Glutamatergic neuron (in vitro differentiated cells): ENCODE measurements around the gene GHRL. TPM values are rescaled to one million over a fixed set of nuclear protein-coding genes. Genes with fewer than 3 reads are reported as not detected.
A peak's percentile ranks its signal among the peaks of the same experiment; 100 is the strongest.

ENCODE experiments used
- DNase-seq: peaks from one replicate; pipeline ENCODE4 v3.0.0; 2022
- H3K27ac Mint-ChIP-seq: one replicate; pipeline ENCODE4 v1.8.0; 2020; ENCODE audit warnings: mild to moderate bottlenecking, mixed read lengths, inconsistent platforms; ENCODE audit not compliant: unreplicated experiment
- H3K27me3 Mint-ChIP-seq: one replicate; pipeline ENCODE4 v1.8.0; 2020; ENCODE audit warnings: mild to moderate bottlenecking, moderate library complexity, mixed read lengths, inconsistent platforms; ENCODE audit not compliant: unreplicated experiment
- H3K36me3 Mint-ChIP-seq: one replicate; pipeline ENCODE4 v1.8.0; 2020; ENCODE audit warnings: mild to moderate bottlenecking, mixed read lengths, inconsistent platforms; ENCODE audit not compliant: unreplicated experiment
- H3K4me1 Mint-ChIP-seq: one replicate; pipeline ENCODE4 v1.8.0; 2020; ENCODE audit warnings: mild to moderate bottlenecking, low read depth, mixed read lengths, inconsistent platforms; ENCODE audit not compliant: unreplicated experiment
- H3K4me3 Mint-ChIP-seq: one replicate; pipeline ENCODE4 v1.8.0; 2020; ENCODE audit warnings: mild to moderate bottlenecking, mixed read lengths, inconsistent platforms; ENCODE audit not compliant: unreplicated experiment
- H3K9me3 Mint-ChIP-seq: one replicate; pipeline ENCODE4 v1.8.0; 2020; ENCODE audit warnings: mild to moderate bottlenecking, moderate library complexity, mixed read lengths, inconsistent platforms; ENCODE audit not compliant: unreplicated experiment
- total RNA-seq: library from RNA; stranded (reverse); fragmentation: NEBNext Ultra II Directional; extraction: Animal tissue kit (Norgen Biotek cat#: 25700); gene quantifications from one replicate; pipeline ENCODE4 v1.2.1, GENCODE V29; 2021; ENCODE audit not compliant: unreplicated experiment
- TF ChIP-seq, protein P1 (sequence below): fragments of 200-600 bp; sonication (generic); IDR thresholded peaks from one replicate; pipeline ENCODE4 v1.5.0; 2021; ENCODE audit not compliant: partially characterized antibody, unreplicated experiment

The GHRL gene
- total RNA-seq, 1 donor from 2014 or later = 0.64 TPM

- TF ChIP-seq, protein P1, sequence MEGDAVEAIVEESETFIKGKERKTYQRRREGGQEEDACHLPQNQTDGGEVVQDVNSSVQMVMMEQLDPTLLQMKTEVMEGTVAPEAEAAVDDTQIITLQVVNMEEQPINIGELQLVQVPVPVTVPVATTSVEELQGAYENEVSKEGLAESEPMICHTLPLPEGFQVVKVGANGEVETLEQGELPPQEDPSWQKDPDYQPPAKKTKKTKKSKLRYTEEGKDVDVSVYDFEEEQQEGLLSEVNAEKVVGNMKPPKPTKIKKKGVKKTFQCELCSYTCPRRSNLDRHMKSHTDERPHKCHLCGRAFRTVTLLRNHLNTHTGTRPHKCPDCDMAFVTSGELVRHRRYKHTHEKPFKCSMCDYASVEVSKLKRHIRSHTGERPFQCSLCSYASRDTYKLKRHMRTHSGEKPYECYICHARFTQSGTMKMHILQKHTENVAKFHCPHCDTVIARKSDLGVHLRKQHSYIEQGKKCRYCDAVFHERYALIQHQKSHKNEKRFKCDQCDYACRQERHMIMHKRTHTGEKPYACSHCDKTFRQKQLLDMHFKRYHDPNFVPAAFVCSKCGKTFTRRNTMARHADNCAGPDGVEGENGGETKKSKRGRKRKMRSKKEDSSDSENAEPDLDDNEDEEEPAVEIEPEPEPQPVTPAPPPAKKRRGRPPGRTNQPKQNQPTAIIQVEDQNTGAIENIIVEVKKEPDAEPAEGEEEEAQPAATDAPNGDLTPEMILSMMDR = no peak
- Mint-ChIP-seq H3K4me3 (no peak overlapping the region), H3K27ac (no peak overlapping the region), H3K27me3 (peaks cover 2% of the 10 kb centered on the region), H3K36me3 (peaks cover 4% of the 10 kb centered on the region), H3K4me1 (peaks cover 10% of the 10 kb centered on the region), H3K9me3 (peaks cover 4% of the 10 kb centered on the region)
- DNase-seq = no peak
Observed at GRCh38 chr3:10294030-10294586, 1.4 kb upstream of the GHRL start.

GRCh38 chr3:10291641-10292040, 1.1 kb downstream of the GHRL start:
- TF ChIP-seq, protein P1 = no peak
- Mint-ChIP-seq H3K9me3 (peaks cover 4% of the 10 kb centered on the region), H3K27me3 (peaks cover 4% of the 10 kb centered on the region), H3K4me1 (peaks cover 6% of the 10 kb centered on the region), H3K4me3 (no peak overlapping the region), H3K36me3 (no peaks in the 10 kb centered on the region), H3K27ac (no peak overlapping the region)
- no peak for DNase-seq

- TF ChIP-seq, protein P1 = no peak
- Mint-ChIP-seq H3K27ac (no peak overlapping the region), H3K9me3 (peaks cover 4% of the 10 kb centered on the region), H3K36me3 (no peaks in the 10 kb centered on the region), H3K4me3 (no peak overlapping the region), H3K27me3 (peaks cover 4% of the 10 kb centered on the region), H3K4me1 (peaks cover 6% of the 10 kb centered on the region)
- DNase-seq = no peak
Observed at GRCh38 chr3:10290481-10291176, 2.1 kb downstream of the GHRL start.

- Mint-ChIP-seq H3K9me3 (peaks cover 4% of the 10 kb centered on the region), H3K4me1 (peaks cover 6% of the 10 kb centered on the region), H3K27me3 (peaks cover 4% of the 10 kb centered on the region), H3K27ac (no peak overlapping the region), H3K36me3 (no peaks in the 10 kb centered on the region), H3K4me3 (no peak overlapping the region)
- TF ChIP-seq, protein P1 = no peak
- DNase-seq = peak; percentile 37
Observed at GRCh38 chr3:10289787-10290355, 2.9 kb downstream of the GHRL start.

- TF ChIP-seq, protein P1 = no peak
Observed at GRCh38 chr3:10289077-10289476, 3.7 kb downstream of the GHRL start.

More at GRCh38 chr3:10289077-10289476, 3.7 kb downstream of the GHRL start:
- peaks cover 4% of the 10 kb centered on the region for H3K9me3 Mint-ChIP-seq
- no peaks in the 10 kb centered on the region for H3K36me3 Mint-ChIP-seq
- peaks cover 6% of the 10 kb centered on the region for H3K4me1 Mint-ChIP-seq
- H3K27me3 Mint-ChIP-seq = peaks cover 4% of the 10 kb centered on the region
- no peak overlapping the region for H3K4me3 Mint-ChIP-seq
- no peak overlapping the region for H3K27ac Mint-ChIP-seq
- no peak for DNase-seq
